LNCaP clone FGC (cell line): Measurements from ENCODE around the gene EEPD1.

Experiments
- DNase-seq: peaks from one replicate; pipeline ENCODE4 v3.0.0-alpha.2; 2011; ENCODE audit warnings: low read depth
- H3K4me3 ChIP-seq: 2 replicates; pipeline ENCODE4 v1.5.1; 2011; ENCODE audit warnings: mild to moderate bottlenecking, low read depth, low read length, control low read depth
- CTCF ChIP-seq: IDR thresholded peaks from 2 replicates; pipeline ENCODE4 v1.5.1; 2012; ENCODE audit warnings: mild to moderate bottlenecking; ENCODE audit not compliant: control insufficient read depth, insufficient read depth; ENCODE audit errors: extremely low read depth

The EEPD1 gene

GRCh38 chr7:36312064-36312914, 159.2 kb downstream of the EEPD1 start:
- TF ChIP-seq CTCF: peak; percentile 36; the same call in 1 of the 2 replicates
- no peak for DNase-seq
- no peak overlapping the region for H3K4me3 ChIP-seq

DNA sequence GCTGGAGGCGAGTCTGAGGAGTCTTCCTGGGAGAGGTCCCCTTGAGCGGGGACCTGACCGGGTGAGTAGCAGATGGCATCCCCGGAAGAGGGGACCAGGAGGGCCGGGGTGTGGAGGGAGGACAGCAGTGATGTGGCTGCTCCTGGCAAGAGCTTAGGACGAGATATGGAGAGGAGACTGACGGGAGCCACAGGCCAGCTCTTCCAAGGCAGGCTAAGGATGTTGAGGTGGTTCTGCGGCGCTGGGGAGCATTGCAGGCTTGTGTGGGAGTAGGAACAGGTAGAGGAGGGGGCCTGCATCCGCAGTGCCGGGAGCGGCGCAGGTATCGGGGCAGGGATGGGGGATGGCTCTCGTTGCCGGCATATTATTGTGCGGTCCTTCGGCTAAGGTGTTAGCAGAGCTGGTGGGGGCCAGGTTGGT, 159.9 kb downstream of the EEPD1 start:
- no peak for TF ChIP-seq CTCF
- no peak overlapping the region for H3K4me3 ChIP-seq

DNA sequence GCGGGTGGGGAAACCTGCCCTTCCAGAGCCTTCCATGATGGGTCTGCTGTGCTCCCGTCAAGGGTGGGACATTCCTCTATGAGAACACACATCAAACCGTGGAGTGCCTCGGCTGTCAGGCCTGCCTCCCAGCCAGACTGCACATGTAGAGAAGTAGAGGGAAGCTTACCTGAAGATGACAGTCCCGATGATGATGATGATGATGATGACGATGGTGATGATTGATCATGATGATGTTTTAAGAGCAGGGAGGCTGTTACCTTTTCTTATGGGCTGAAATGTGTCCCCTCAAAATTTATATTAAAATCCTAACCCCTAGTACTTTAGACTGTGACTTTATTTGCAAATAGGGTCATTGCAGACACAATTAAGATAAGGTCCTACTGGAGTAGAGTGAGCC, 160.6 kb downstream of the EEPD1 start:
- no peak for DNase-seq
- TF ChIP-seq CTCF: no peak
- H3K4me3 ChIP-seq: no peak overlapping the region

More for the DNA sequence above, 159.9 kb downstream of the EEPD1 start:
- DNase-seq: no peak

DNA sequence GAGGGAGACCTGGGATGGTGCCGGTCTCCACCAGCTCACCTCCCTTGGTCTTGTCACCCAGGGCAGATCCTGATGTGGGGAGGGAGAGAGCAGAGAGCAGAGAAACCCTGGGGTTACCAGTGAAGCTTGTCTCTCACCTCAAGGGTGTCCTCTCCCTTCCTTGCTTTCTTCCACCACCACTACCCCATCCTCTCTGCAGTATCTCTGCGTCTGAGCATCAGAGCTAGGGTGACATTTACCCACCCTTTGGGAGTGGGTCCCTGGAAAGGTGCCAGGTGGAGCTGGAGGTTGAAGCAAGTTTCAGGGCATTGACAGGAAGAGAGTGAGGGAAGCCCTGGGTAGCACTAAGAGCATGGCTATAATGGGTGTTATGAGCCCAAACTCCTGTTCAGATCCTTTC, 161.4 kb downstream of the EEPD1 start:
- no peak for TF ChIP-seq CTCF
- no peak overlapping the region for H3K4me3 ChIP-seq
- DNase-seq: no peak

- DNase-seq: no peak
- H3K4me3 ChIP-seq: no peak overlapping the region
- TF ChIP-seq CTCF: no peak
Observed at GRCh38 chr7:36315309-36315944, 162.4 kb downstream of the EEPD1 start.

GRCh38 chr7:36316319-36316718, 163.3 kb downstream of the EEPD1 start:
- TF ChIP-seq CTCF: no peak

More at GRCh38 chr7:36316319-36316718, 163.3 kb downstream of the EEPD1 start:
- no peak for DNase-seq
- no peak overlapping the region for H3K4me3 ChIP-seq
